GM10266 (cell line): ENCODE data around the gene ZNF253.

ENCODE experiments used
- DNase-seq: peaks from one replicate; pipeline ENCODE4 v3.0.0; 2012; ENCODE audit errors: extremely low spot score
- TF ChIP-seq, protein P1 (sequence below): IDR thresholded peaks from 2 replicates; pipeline ENCODE4 v1.5.1; 2012; ENCODE audit warnings: mild to moderate bottlenecking, low read depth; ENCODE audit not compliant: control insufficient read depth, insufficient read depth; ENCODE audit errors: missing control alignments

Gene ZNF253

DNA sequence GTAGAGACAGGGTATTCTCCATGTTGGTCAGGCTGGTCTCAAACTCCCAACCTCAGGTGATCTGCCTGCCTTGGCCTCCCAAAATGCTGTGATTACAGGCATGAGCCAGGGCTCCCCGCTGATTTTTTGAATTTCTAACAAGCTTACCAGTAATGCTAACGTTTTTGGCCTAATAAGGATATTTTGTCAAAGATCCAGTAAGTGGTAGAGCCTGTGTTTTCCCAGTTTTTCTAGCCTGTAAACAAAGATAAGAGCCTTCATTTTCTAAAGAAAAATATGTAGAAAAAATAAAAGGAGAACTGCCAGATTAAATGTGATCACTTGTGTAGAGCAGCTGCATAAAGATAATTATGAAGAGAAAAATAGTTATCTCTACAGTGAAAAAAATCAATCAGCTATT lies 72.8 kb downstream of the ZNF253 start:
- TF ChIP-seq, protein P1, sequence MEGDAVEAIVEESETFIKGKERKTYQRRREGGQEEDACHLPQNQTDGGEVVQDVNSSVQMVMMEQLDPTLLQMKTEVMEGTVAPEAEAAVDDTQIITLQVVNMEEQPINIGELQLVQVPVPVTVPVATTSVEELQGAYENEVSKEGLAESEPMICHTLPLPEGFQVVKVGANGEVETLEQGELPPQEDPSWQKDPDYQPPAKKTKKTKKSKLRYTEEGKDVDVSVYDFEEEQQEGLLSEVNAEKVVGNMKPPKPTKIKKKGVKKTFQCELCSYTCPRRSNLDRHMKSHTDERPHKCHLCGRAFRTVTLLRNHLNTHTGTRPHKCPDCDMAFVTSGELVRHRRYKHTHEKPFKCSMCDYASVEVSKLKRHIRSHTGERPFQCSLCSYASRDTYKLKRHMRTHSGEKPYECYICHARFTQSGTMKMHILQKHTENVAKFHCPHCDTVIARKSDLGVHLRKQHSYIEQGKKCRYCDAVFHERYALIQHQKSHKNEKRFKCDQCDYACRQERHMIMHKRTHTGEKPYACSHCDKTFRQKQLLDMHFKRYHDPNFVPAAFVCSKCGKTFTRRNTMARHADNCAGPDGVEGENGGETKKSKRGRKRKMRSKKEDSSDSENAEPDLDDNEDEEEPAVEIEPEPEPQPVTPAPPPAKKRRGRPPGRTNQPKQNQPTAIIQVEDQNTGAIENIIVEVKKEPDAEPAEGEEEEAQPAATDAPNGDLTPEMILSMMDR: no peak
- no peak for DNase-seq

DNA sequence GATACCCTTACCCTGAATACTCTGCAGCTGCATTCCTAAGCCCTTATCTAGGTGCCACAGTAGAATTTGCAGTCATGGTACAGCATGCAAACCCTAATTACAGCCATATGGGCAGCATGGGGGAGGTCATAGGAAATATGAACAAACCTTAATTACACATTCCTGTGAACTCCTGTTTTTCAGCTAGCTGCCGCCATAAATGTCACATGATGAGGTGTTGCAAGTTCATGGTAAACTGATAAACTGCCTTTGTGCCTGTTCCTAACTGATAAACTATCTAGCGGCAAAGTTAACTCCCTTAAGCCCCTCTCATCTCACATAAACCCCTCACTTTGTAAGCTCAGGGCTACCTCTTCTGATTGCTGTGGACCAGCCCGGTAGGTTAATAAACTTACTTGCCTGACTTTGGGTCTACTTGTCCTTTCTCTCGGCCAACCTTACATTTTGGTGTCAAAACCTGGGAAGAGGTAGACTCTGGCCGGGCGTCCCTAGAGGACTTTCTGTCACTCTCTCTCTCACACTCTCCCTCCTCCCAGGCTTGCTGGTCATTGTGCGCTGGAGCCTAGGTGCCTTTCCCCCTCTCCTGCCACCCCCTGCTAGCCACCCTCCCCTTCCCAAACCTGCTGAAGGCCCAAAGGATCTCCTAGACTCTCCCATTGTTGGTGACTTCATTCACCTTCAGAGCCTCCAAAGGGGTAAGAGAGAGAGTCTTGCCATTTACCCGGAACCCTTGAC lies 78.3 kb downstream of the ZNF253 start:
- TF ChIP-seq, protein P1: no peak
- no peak for DNase-seq
